Stimulated activated CD8-positive, alpha-beta memory T cell treated with anti-CD3 and anti-CD28 coated beads, Interleukin-4, amount 100 ng/mL, for 24 hours (primary cell): ENCODE results near the gene RIOK3.
A peak's percentile ranks its signal among the peaks of the same experiment; 100 is the strongest.
"Not testable (repeated sequence)": the region's sequence is repeated elsewhere in the genome, so short reads cannot be mapped to it uniquely, and the experiment has no call there.

Experiments
- DNase-seq: peaks from one replicate; pipeline ENCODE4 v3.0.0-alpha.2; 2020; ENCODE audit warnings: low read depth

RIOK3 gene

DNA sequence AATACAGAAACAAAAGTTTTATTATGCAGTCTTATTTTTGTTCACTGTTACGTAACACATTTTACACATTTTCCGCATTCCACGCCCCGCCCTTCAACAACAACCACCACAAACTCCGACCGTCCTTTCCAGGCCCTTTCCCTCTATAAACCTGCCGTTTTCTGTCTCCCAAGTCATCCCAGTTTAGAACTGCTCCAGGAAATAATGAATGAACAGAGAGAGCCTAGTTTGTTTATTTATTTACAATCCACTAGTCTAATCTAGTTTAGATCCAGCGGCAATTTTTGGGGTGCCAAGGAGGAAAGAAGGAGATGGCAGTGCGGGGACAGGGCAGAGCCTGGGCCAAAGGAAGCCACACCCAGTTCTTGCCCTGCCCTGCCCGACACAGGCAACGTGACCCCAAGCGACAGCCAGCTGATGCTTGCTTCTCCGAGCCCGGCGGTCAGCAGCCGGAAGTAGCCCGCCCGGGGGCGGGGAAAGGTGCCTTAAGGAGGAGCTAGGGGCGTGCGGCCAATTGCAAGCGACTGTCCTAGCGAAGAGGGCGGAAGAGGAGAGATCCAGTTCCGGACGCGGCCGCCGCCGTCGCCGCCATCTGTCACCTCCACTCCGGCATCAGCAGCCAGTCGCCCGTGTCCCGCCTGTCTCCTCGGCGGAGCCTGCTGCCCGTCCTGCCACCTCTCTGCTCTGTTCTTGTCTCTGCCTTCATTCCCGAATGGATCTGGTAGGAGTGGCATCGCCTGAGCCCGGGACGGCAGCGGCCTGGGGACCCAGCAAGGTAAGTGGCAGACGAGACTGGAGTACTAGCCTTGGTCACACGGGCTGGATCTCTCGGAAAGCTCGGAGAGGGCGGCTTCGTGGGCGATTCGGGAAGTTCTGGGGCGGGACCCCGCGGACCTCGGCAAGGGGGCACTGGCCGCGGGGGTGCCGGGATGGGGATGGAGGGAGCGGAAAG, at the start of gene RIOK3:
RIOK3 (plus strand) TSS at position 560 of the 952 bp plus-strand sequence; CDS start at position 713, 153 bp downstream.
- peak; percentile 89 for DNase-seq

DNA sequence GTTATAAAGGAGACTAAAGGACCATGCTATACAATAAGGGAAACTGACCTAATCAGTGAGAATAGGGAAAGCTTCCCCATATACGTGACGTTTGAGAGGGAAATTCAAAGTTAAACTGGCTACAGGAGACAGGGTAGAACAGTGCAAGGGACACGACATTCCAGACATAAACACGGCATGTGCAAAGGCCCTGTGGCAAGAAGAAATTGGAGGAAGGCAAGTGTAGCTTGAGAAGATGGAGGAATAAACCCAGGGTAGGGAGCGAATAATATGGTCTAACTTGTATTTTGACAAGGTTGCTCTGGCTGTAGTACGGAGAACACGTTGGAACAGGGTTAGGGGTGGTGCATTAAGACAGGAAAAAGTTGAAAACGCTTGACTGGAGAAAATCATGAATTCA, 49.8 kb upstream of the RIOK3 start:
- DNase-seq, result no peak

DNA sequence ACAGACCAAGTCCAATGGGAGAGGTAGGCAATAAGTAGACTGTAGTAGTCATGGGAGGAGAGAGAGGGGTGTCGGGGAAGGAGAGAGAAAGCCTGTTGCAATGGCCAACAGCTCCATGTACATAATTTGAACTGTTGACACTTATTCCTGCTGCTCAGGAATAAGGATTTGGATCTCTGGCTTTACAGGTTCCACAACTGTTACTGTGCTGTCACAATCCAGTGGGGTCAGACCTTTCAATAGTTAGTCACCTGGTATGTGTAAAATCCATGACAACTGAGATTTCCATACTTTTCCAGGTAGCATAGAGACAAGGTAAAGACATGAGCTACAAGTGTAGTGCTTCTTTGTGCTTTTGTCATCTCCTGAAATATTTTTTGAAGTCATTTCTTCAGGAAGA, 47.5 kb upstream of the RIOK3 start:
- no peak for DNase-seq

DNA sequence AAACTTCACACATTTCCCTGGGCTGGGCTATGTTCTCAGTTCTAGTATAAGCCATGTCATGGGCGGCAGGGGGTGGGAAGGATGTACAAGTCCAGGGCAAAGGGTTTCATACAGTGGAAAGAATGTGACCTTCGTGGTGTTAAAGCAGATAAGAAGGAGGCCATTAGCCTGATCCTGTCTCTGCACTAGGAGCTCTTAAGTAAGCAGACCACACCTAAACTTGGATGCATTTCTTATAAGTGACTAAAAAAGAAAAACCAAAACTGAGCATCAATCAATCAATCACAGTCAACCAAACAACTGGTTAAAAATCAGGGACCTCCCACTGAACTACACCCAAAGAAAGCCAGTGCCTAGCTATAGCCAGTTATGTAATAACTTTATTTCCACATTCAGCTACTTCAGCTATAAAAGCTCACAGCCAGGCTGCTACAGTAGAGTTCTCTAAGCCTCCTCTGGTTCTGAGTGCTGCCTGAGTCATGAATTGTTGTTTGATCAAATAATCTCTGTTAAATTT, 46.8 kb upstream of the RIOK3 start:
- DNase-seq, result no peak

DNA sequence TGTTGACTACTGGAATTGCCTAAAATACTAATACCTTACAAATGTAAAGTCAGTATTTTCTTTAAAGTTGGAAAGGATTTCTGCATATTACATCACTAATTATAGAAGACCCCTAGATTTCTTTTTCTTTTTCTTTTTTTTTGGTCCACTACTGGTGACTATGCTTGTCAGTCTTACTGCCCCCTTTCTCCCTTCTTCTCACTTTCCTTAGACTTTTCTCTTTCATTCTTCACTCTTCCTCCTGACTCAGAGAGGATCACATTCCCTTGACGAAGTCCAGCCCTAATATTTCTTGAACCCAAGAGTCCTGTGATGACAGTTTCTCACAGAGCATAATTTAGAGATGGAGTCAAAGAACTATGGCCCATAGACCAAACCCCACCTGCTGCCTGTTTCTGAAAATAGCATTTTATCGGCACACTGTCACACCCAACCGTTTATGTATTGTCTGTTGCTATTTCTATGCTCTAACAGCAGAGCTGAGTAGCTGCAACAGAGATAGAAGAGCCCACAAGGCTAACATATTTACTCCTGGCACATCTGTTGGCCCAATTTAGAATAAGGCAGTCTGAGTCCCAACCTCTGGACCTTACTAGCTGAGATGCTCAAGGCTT, 40.6 kb upstream of the RIOK3 start:
- no peak for DNase-seq

DNA sequence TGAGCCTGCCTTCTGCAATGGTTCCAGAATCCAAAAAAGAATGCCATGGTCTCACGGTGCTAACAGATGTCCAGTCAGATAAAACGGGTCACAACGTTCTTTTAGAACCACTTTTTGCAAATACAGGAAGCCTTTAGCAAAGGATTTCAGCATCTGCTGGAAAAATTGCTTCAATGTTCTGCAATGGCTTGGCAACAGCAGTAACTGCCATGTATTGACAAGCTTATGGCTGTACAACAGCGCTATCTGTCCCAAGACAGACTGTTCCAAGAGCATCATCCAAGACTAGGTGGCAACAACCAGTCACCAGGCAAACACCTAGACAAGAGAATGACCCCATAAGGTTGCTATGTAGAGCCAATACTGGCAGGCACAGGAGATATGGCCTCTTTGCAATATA, 37.6 kb upstream of the RIOK3 start:
- no peak for DNase-seq

GRCh38 chr18:23416298-23416697, 36.8 kb upstream of the RIOK3 start:
- no peak for DNase-seq

GRCh38 chr18:23421277-23421676, 31.8 kb upstream of the RIOK3 start:
- no peak for DNase-seq

DNA sequence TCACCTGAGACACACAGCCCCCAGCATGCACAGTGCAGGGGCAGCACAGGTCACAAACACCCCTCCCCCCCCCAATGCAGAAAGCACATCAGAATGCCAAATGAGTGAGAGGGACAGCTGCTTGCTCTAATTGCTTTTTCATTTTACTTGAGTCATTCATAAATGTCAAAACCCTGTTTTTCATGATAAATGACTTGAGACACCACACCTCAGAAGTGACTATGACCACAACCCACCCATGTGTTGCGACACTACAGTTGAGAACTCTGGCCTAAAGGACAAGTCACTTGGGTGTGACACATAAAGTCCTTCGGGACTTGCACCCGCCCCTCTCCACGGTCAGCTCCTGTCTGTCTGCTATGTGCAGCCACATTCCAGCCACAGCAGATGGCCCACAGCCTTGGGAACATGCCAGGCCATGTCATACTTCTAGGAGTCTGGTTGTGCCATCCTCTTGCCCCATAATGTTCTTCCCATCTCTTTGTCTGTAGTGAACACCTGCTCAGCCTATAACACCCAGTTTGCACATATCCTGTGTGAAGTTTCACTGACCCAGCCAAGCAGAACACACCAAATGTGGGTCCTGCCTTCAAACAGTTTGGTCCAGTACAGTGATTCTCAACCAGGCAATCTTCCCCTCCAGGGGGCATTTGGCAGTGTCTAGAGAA, 30.2 kb upstream of the RIOK3 start:
- DNase-seq, result no peak

DNA sequence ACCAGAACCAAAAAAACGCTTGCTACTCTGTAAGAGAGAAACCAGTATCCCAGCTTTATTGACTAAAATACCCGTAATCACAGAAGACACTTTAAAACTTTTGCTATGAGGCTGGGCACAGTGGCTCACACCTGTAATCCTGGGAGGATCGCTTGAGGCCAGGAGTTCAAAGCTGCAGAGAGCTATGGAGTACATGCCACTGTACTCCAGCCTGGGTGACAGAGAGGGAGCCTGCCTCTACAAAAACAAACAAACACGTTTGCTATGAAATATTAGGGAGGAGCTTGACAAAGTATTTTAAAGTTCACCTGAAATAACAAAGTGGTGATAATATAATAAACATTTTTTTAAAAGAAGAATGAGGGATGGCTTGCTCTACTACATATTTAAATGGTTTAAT, 28.5 kb upstream of the RIOK3 start:
- no peak for DNase-seq

DNA sequence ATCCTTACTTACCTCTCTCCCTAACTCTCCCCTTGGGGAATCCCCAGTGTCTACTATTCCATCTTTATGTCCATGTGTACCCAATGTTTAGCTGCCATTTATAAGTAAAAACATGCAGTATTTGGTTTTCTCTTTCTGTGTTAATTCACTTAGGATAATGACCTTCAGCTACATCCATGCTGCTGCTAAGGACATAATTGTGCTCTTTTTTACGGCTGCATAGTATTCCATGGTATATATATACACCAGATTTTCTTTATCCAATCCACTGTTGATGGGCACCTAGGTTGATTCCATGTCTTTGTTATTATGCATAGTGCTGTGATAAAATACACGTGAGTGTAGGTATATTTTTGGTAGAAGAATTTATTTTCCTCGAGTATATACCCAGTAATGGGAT, 24.3 kb upstream of the RIOK3 start:
- DNase-seq, result no peak

DNA sequence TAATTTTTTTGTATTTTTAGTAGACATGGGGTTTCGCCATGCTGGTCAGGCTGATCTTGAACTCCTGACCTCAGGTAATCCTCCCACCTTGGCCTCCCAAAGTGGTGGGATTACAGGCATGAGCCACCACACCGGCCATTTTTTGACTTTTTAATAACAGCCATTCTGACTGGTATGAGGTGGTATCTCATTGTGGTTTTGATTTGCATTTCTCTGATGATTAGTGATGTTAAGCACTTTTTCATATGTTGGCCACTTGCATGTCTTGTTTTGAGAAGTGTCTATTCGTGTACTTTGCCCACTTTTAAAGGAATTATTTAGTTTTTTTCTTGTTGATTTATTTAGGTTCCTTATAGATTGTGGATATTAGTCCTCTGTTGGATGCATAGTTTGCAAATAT, 23.5 kb upstream of the RIOK3 start:
- not testable (repeated sequence) for DNase-seq

DNA sequence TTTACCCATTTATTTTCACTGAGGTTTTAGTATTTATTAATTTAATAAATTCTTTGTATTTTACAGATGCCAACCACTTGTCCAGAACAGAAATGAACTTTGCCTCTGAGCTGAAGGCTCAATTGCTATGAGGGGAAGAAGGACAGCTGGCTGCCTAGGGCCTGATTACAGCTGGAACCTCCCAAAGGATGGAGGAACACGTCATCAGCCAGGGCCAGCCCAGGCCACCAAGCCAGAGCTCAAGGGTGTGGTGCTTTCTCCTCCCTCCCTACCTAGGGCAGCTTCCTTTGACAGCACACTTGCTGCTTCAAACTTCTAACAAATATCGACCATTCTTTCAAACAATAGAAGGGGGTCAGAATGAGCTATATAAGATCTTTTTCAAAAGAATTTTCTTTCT, 19.7 kb upstream of the RIOK3 start:
- DNase-seq, result no peak

DNA sequence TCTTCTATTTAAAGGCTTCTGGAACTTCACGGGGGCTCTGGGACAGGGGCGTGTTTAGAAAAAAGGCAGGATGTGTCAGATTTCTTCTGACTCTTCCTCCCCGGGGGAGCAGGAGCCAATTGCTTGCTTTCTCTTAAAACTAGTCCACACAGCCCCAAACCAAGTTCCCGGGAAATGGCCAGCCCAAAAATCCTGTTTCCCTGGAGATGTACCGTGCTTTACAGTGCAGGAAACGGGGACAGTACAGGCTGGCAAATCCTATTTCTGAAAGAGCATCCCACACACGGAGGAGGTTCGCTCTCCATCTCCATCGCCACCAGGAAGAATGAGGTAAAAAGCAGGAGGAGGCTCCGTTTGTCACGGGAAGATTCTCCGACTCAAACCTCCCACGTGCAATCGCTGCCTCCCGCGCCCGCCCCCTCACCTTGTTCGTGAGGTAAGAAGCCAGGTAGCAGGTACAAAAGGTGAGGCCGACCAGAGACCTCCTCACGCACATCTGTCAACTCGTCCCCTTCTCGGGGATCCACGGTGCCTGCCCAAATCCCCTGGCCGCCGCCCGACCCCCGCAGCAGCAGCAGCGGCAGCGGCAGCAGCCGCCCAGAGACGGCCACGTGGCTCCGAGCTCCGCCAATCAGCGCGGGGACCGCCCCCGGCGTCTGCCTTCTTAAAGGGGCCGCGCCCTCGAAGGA, 15.6 kb upstream of the RIOK3 start:
- peak; percentile 77 for DNase-seq

- DNase-seq, result no peak
Observed at GRCh38 chr18:23438046-23438377, 15.1 kb upstream of the RIOK3 start.

- no peak for DNase-seq
Observed at GRCh38 chr18:23438608-23439366, 14.3 kb upstream of the RIOK3 start.

- no peak for DNase-seq
Observed at GRCh38 chr18:23440131-23440530, 13.0 kb upstream of the RIOK3 start.

DNA sequence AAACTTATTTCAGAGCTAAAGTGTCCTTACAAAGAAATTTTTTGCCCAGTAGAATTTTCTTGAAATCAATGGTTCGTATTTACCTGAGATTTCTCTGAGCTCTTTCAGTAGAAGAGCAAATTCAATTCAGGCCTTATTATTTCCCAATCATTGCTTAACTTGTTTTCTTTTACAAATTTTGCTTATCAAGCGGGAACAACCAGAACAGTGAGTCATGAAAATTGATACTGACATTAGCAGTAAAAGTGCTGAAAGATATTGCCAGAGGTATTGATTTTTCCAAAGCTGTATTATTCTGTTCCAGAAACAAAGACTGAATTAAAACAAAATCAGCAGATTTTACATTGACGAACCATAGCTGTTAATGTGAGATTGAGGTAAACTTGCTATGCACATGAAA, 10.1 kb upstream of the RIOK3 start:
- no peak for DNase-seq

GRCh38 chr18:23448291-23448690, 4.8 kb upstream of the RIOK3 start:
- no peak for DNase-seq

- DNase-seq, result no peak
Observed at GRCh38 chr18:23450022-23450421, 3.1 kb upstream of the RIOK3 start.

- no peak for DNase-seq
Observed at GRCh38 chr18:23451011-23451410, 2.1 kb upstream of the RIOK3 start.

DNA sequence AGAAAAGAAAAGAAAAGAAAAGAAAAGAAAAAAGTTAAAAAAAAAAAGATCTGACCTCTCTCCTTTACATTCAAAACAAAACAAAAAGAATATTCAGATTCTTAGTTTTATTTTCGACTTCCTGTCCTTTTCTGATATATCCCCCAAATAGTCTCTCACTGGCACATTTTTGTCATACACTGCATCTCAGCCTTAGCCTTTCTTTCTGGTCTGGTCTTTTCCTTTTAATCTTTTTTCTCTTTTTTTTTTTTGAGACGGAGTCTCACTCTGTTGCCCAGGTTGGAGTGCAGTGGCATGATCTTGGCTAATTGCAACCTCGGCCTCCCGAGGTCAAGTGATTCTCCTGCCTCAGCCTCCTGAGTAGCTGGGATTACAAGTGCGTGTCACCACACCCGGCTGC, 1.6 kb upstream of the RIOK3 start:
- no peak for DNase-seq
